GM18951 (cell line): Measurements from ENCODE around the gene KLHDC4.

ENCODE experiments used
- POLR2A ChIP-seq: IDR thresholded peaks from 4 replicates; pipeline ENCODE4 v1.6.1; 2011; ENCODE audit warnings: mild to moderate bottlenecking; ENCODE audit not compliant: insufficient read length, insufficient read depth; ENCODE audit errors: extremely low read depth
- in situ Hi-C: fragments of 300-500 bp; cut with MboI; formaldehyde crosslinking; loops from one replicate; pipeline ENCODE4 v1.12.0; 2022; ENCODE audit warnings: low sequenced_read_pairs, mixed read lengths, inconsistent platforms; ENCODE audit not compliant: unreplicated experiment

The KLHDC4 gene

DNA sequence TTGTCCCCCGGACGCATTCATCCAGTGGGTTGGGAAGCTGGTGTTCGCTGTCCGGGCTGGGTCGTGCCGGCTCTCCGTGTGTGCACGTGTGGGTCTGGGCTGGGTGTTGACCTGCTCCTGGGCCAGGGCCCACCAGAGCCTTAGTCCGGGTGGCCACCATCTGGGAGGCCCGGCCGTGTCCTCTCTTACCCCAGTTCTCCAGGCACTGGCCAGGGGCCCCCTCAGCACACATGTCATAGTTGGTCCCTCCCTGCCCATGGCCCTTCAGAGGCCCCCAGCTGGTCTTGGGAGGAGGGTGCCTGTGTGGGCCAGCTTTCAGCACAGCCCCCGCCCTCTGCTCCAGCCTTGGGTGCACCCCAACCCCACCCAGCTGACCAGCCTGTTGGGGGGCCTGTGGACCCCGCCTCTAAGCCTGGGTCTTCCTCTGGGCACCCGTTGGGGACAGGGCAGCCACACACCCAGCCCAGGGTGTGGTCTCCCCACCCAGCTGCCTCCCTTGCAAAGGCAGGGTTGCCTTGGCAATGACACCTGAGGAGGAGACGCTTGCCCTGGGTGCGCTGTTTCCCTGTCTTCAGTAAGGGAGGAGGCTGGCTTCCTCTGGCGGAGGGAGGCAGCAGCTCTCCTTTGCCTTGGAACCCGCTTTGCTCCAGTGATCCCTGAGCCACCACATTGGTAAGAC lies 86.1 kb downstream of the KLHDC4 start:
- in situ Hi-C loops, result no loop called here
- no peak for TF ChIP-seq POLR2A

- TF ChIP-seq POLR2A, result no peak
- in situ Hi-C loops, result no loop called here
These were observed 87.2 kb downstream of the KLHDC4 start for GRCh38 chr16:87678618-87679017.

- no peak for TF ChIP-seq POLR2A
- in situ Hi-C loops, result no loop called here
These were observed 88.0 kb downstream of the KLHDC4 start for GRCh38 chr16:87677830-87678229.

DNA sequence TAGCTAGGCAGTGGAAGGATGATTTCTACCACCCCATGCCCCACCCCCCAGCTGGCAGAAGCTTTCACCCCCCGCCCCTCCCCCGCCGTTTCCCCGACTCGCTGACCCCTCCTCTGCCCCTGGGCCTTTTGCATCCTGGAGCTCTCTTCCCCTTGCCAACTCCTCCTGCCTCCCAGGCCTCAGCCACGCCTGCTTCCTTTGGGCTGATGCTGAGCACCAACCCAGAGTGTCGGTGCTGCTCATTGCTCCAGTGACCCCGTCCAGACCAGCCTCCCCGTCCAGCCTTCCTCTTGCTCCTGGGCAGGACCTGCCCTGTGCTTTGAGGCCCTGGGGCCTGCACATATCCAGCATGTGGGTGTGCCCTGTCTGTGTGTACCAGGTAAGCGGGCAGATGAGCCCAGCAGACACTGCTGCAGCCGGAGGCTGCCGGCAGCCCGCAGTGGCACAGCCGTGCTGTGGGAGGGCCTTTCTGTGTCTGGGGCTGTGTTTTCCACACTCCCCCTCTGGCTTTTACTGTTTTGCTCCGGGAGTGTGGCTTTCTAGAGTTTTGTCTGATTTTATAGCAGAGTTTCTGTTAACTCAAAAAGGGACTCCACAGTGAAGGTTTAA lies 90.6 kb downstream of the KLHDC4 start:
- no peak for TF ChIP-seq POLR2A

DNA sequence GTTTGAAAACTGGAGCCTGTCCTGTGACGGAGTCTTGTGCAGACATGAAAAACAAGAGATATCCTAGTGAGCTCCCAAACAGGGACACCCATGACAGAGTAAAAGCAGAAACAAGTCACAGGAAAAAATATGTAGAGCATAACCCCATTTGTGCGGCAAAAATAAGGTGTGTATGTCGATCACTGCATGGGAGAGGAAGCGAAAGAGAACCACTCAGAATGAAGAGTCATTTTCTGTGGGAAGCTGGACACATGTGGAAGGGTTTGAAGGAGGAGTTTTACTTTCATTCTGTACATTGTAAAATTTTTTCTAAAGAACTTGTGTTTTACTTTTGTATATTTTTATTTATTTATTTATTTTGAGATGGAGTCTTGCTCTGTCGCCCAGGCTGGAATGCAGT lies 91.4 kb downstream of the KLHDC4 start:
- no peak for TF ChIP-seq POLR2A
- in situ Hi-C loops, result no loop called here

More for the DNA sequence above, 90.6 kb downstream of the KLHDC4 start:
- in situ Hi-C loops, result no loop called here

- in situ Hi-C loops, result no loop called here
- no peak for TF ChIP-seq POLR2A
These were observed 94.0 kb downstream of the KLHDC4 start for GRCh38 chr16:87671715-87672270.

- in situ Hi-C loops, result no loop called here
- TF ChIP-seq POLR2A, result no peak
These were observed 94.6 kb downstream of the KLHDC4 start for GRCh38 chr16:87671221-87671620.

GRCh38 chr16:87669672-87670071 lies 96.1 kb downstream of the KLHDC4 start:
- no peak for TF ChIP-seq POLR2A
- in situ Hi-C loops, result no loop called here

DNA sequence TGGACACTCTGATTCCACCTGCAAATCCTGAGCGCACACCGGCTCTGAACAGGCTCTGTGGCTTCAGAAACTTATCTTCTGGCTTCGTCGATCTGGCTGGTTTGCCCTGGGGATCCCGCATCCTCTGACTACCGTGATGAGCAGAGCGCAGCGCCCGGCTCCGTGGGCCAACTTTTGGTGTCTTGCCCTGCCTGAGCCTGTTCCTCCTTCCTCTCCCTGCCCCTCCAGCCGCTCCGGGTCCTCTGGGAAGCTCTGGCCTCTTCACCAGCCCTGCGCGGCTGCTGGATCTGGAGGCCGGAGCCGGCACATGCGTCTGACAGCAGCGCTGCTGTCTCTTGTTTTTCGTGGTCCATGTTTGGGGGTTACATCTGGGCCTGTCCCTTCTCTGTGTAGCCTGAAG lies 97.8 kb downstream of the KLHDC4 start:
- in situ Hi-C loops, result no loop called here
- TF ChIP-seq POLR2A, result no peak

GRCh38 chr16:87667443-87667842 lies 98.3 kb downstream of the KLHDC4 start:
- in situ Hi-C loops, result no loop called here
- no peak for TF ChIP-seq POLR2A

GRCh38 chr16:87666919-87667318 lies 98.9 kb downstream of the KLHDC4 start:
- no peak for TF ChIP-seq POLR2A
- in situ Hi-C loops, result no loop called here

DNA sequence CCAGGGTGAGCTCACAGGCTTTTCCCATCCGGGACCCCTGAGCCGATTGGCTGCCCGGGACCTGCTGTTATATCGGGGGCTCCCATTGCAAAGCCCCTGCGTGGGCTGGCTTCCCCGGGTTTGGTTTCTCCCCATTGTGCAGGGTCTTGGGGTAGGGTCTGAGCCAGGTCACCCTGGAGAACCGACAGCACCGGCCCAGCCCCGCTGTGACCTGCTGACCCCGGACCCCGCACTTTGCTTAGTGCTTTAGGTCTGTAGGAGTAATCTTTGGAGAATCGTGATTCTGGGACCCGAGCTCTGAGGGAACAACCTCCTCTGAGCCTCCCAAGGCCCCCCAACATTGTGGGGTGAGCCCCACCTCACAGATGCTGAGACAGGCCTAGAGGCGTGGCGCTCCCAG lies 100.6 kb downstream of the KLHDC4 start:
- TF ChIP-seq POLR2A, result no peak
- in situ Hi-C loops, result no loop called here

GRCh38 chr16:87664792-87665191 lies 101.0 kb downstream of the KLHDC4 start:
- TF ChIP-seq POLR2A, result no peak
- in situ Hi-C loops, result no loop called here
